ENCODE measurements around the gene ZGRF1. TPM values are rescaled to one million over a fixed set of nuclear protein-coding genes. Genes with fewer than 3 reads are reported as not detected.
"Not testable (repeated sequence)": the region's sequence is repeated elsewhere in the genome, so short reads cannot be mapped to it uniquely, and the experiment has no call there.

The ZGRF1 gene
- 31.0 and 33.1 TPM in 2 replicates for total RNA-seq

GRCh38 chr4:112636688-112637551 is at the start of gene ZGRF1, which contains the start of gene LARP7:
TSS of gene ZGRF1 (minus strand) at chr4:112636909. CDS start at chr4:112633176, 3,733 bp downstream.
TSS of gene LARP7 (plus strand) at chr4:112637143. CDS start at chr4:112644670, 7,527 bp downstream.
- Mint-ChIP-seq H3K27me3 (ENCODE audit: insufficient read depth) (no peaks in the 10 kb centered on the region), H3K9me3 (no peaks in the 10 kb centered on the region), H3K4me1 (ENCODE audit: low read depth) (peaks cover 16% of the 10 kb centered on the region), H3K36me3 (ENCODE audit: low read depth) (peaks cover 6% of the 10 kb centered on the region), H3K4me3 (no peak within 1 kb of the TSS), H3K27ac (peak within 1 kb of the TSS; percentile 61)
- intact Hi-C loops (cut with micrococcal nuclease): loop anchor here (1.0 to 5.0 kb wide), 11 partner anchors 69 to 835 kb away; partner anchors contain the start of genes AP1AR, FAM241A and NEUROG2
- peak; percentile 97 for DNase-seq (ENCODE audit: low spot score)

- DNase-seq (ENCODE audit: low spot score): no peak
- Mint-ChIP-seq H3K9me3 (no peaks in the 10 kb centered on the region), H3K36me3 (ENCODE audit: low read depth) (no peaks in the 10 kb centered on the region), H3K4me3 (no peak overlapping the region), H3K4me1 (ENCODE audit: low read depth) (no peaks in the 10 kb centered on the region), H3K27ac (no peak overlapping the region), H3K27me3 (ENCODE audit: insufficient read depth) (peaks cover 5% of the 10 kb centered on the region)
- intact Hi-C loops (cut with micrococcal nuclease): no loop called here
Measured at GRCh38 chr4:112680996-112681395, 44.3 kb upstream of the ZGRF1 start.

- Mint-ChIP-seq H3K36me3 (ENCODE audit: low read depth) (no peaks in the 10 kb centered on the region), H3K27ac (no peak overlapping the region), H3K4me1 (ENCODE audit: low read depth) (no peaks in the 10 kb centered on the region), H3K9me3 (no peaks in the 10 kb centered on the region), H3K27me3 (ENCODE audit: insufficient read depth) (peaks cover 7% of the 10 kb centered on the region), H3K4me3 (no peak overlapping the region)
- no peak for DNase-seq (ENCODE audit: low spot score)
- intact Hi-C loops (cut with micrococcal nuclease): no loop called here
Measured at GRCh38 chr4:112677519-112678091, 40.9 kb upstream of the ZGRF1 start.

DNA sequence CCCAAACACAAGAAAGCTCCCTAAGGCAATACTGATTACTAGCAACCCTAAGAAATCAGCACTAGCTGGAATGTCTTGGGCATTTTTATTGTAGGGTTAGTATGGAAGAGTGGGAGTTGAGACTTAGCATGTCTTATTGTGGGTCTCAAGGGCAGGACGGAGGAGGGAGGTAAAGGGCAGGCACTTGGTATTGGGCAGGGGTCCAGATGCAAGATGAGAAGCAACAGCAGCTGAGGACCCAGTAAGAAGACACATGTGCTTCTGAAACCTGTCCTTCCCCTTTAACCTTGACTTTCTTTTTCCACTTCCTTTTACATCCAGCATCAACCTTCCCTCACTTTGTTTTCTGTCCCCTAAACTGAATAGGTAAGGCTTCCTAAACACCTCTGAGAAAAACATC is 37.7 kb upstream of the ZGRF1 start:
- H3K9me3 Mint-ChIP-seq: no peaks in the 10 kb centered on the region
- H3K4me3 Mint-ChIP-seq: no peak overlapping the region
- no peak for DNase-seq (ENCODE audit: low spot score)
- H3K27me3 Mint-ChIP-seq (ENCODE audit: insufficient read depth): peaks cover 2% of the 10 kb centered on the region
- no peak overlapping the region for H3K27ac Mint-ChIP-seq
- no peaks in the 10 kb centered on the region for H3K4me1 Mint-ChIP-seq (ENCODE audit: low read depth)
- intact Hi-C loops (cut with micrococcal nuclease): no loop called here
- no peaks in the 10 kb centered on the region for H3K36me3 Mint-ChIP-seq (ENCODE audit: low read depth)

GRCh38 chr4:112673686-112674085 is 37.0 kb upstream of the ZGRF1 start:
- peaks cover 2% of the 10 kb centered on the region for H3K27me3 Mint-ChIP-seq (ENCODE audit: insufficient read depth)
- no peak overlapping the region for H3K27ac Mint-ChIP-seq
- no peaks in the 10 kb centered on the region for H3K9me3 Mint-ChIP-seq
- no peaks in the 10 kb centered on the region for H3K36me3 Mint-ChIP-seq (ENCODE audit: low read depth)
- DNase-seq (ENCODE audit: low spot score): no peak
- H3K4me3 Mint-ChIP-seq: no peak overlapping the region
- intact Hi-C loops (cut with micrococcal nuclease): no loop called here
- H3K4me1 Mint-ChIP-seq (ENCODE audit: low read depth): no peaks in the 10 kb centered on the region

- Mint-ChIP-seq H3K9me3 (no peaks in the 10 kb centered on the region), H3K27ac (no peak overlapping the region), H3K4me1 (ENCODE audit: low read depth) (no peaks in the 10 kb centered on the region), H3K4me3 (no peak overlapping the region), H3K27me3 (ENCODE audit: insufficient read depth) (peaks cover 2% of the 10 kb centered on the region), H3K36me3 (ENCODE audit: low read depth) (no peaks in the 10 kb centered on the region)
- intact Hi-C loops (cut with micrococcal nuclease): no loop called here
- no peak for DNase-seq (ENCODE audit: low spot score)
Measured at GRCh38 chr4:112673076-112673475, 36.4 kb upstream of the ZGRF1 start.

- H3K27ac Mint-ChIP-seq: no peak overlapping the region
- no peaks in the 10 kb centered on the region for H3K27me3 Mint-ChIP-seq (ENCODE audit: insufficient read depth)
- no peaks in the 10 kb centered on the region for H3K4me1 Mint-ChIP-seq (ENCODE audit: low read depth)
- no peaks in the 10 kb centered on the region for H3K36me3 Mint-ChIP-seq (ENCODE audit: low read depth)
- no peak overlapping the region for H3K4me3 Mint-ChIP-seq
- intact Hi-C loops (cut with micrococcal nuclease): no loop called here
- DNase-seq (ENCODE audit: low spot score): no peak
- no peaks in the 10 kb centered on the region for H3K9me3 Mint-ChIP-seq
Measured at GRCh38 chr4:112668131-112668530, 31.4 kb upstream of the ZGRF1 start.

DNA sequence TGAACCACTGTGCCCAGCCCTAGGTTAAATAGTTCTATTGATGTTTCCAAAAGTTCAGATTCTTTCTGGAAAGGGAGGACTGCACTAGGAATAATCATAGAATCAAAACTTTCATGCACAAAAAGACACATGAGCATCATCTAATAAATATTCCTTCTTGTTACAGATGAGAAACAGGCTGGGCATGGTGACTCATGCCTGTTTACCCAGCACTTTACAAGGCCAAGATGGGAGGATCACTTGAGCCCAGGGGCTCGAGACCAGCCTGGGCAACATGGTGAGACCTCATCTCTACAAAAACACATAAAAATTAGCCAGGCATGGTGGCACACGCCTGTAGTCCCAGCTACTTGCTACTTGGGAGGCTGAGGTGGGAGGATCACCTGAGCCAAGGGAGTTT is 27.9 kb upstream of the ZGRF1 start:
- Mint-ChIP-seq H3K9me3 (no peaks in the 10 kb centered on the region), H3K27me3 (ENCODE audit: insufficient read depth) (no peaks in the 10 kb centered on the region), H3K4me3 (no peak overlapping the region), H3K36me3 (ENCODE audit: low read depth) (no peaks in the 10 kb centered on the region), H3K4me1 (ENCODE audit: low read depth) (no peaks in the 10 kb centered on the region), H3K27ac (no peak overlapping the region)
- intact Hi-C loops (cut with micrococcal nuclease): no loop called here
- no peak for DNase-seq (ENCODE audit: low spot score)

- intact Hi-C loops (cut with micrococcal nuclease); H3K4me3 Mint-ChIP-seq; H3K27ac Mint-ChIP-seq; H3K4me1 Mint-ChIP-seq (ENCODE audit: low read depth); H3K27me3 Mint-ChIP-seq (ENCODE audit: insufficient read depth); H3K9me3 Mint-ChIP-seq; DNase-seq (ENCODE audit: low spot score): not testable (repeated sequence)
- H3K36me3 Mint-ChIP-seq (ENCODE audit: low read depth): peaks cover 15% of the 10 kb centered on the region
Measured at GRCh38 chr4:112656115-112656514, 19.4 kb upstream of the ZGRF1 start.

- Mint-ChIP-seq H3K36me3 (ENCODE audit: low read depth) (peaks cover 16% of the 10 kb centered on the region), H3K9me3 (no peaks in the 10 kb centered on the region), H3K27me3 (ENCODE audit: insufficient read depth) (no peaks in the 10 kb centered on the region), H3K4me1 (ENCODE audit: low read depth) (no peaks in the 10 kb centered on the region), H3K4me3 (no peak overlapping the region), H3K27ac (no peak overlapping the region)
- intact Hi-C loops (cut with micrococcal nuclease): no loop called here
- no peak for DNase-seq (ENCODE audit: low spot score)
Measured at GRCh38 chr4:112655270-112655669, 18.6 kb upstream of the ZGRF1 start.

- Mint-ChIP-seq H3K27ac (no peak overlapping the region), H3K36me3 (ENCODE audit: low read depth) (peaks cover 17% of the 10 kb centered on the region)
- intact Hi-C loops (cut with micrococcal nuclease): no loop called here
Measured at GRCh38 chr4:112652216-112652615, 15.5 kb upstream of the ZGRF1 start.

GRCh38 chr4:112651641-112652040 is 14.9 kb upstream of the ZGRF1 start:
- Mint-ChIP-seq H3K9me3 (no peaks in the 10 kb centered on the region), H3K4me1 (ENCODE audit: low read depth) (no peaks in the 10 kb centered on the region), H3K36me3 (ENCODE audit: low read depth) (peaks cover 21% of the 10 kb centered on the region), H3K4me3 (no peak overlapping the region), H3K27me3 (ENCODE audit: insufficient read depth) (no peaks in the 10 kb centered on the region), H3K27ac (no peak overlapping the region)
- intact Hi-C loops (cut with micrococcal nuclease): no loop called here
- no peak for DNase-seq (ENCODE audit: low spot score)

More at GRCh38 chr4:112652216-112652615, 15.5 kb upstream of the ZGRF1 start:
- no peak for DNase-seq (ENCODE audit: low spot score)
- no peaks in the 10 kb centered on the region for H3K27me3 Mint-ChIP-seq (ENCODE audit: insufficient read depth)
- no peaks in the 10 kb centered on the region for H3K4me1 Mint-ChIP-seq (ENCODE audit: low read depth)
- H3K9me3 Mint-ChIP-seq: no peaks in the 10 kb centered on the region
- no peak overlapping the region for H3K4me3 Mint-ChIP-seq

DNA sequence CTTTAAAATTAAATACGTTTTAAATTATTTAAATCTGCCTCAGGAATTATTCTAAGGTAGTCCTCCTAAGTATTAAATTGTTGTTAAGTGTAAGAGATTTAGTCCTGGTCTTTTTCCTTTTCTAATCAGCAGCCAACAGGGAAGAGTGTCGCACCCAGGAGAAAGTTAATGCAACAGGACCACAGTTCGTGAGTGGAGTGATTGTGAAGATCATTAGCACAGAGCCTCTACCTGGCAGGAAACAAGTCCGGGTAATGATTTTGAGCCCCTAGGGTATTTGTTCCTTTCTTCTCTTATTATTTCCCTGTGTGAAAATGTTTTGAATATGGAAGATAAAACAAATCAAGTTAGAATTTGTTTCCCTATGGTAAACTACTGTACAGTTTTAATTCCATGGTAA is 13.6 kb upstream of the ZGRF1 start:
- Mint-ChIP-seq H3K27ac (no peak overlapping the region), H3K27me3 (ENCODE audit: insufficient read depth) (no peaks in the 10 kb centered on the region), H3K9me3 (no peaks in the 10 kb centered on the region), H3K36me3 (ENCODE audit: low read depth) (peaks cover 25% of the 10 kb centered on the region), H3K4me3 (no peak overlapping the region), H3K4me1 (ENCODE audit: low read depth) (no peaks in the 10 kb centered on the region)
- no peak for DNase-seq (ENCODE audit: low spot score)
- intact Hi-C loops (cut with micrococcal nuclease): no loop called here
